K562 (cell line): ENCODE results near the gene SIGLEC9. TPM values are rescaled to one million over a fixed set of nuclear protein-coding genes. Genes with fewer than 3 reads are reported as not detected.

ENCODE experiments used
- ATAC-seq: fragments of 200-7000 bp; cut with Tn5 transposase; 3 replicates; pipeline ENCODE4 v1.9.1; 2020; ENCODE audit warnings: moderate library complexity
- BruUV-seq: library from RNA; stranded (reverse); fragments of 400-500 nt; replicated peaks from 2 replicates; lab custom pipeline; 2021; lab: Mats Ljungman, UMichigan
- CTCF ChIA-PET: fragments of 300-600 bp; formaldehyde crosslinking; extraction: SDS; loops from one replicate; lab custom pipeline; 2021; ENCODE audit warnings: low intra/inter-chr PET ratio; lab: Yijun Ruan, JAX
- POLR2A ChIA-PET: fragments of 300-600, 350-650 bp; sonication (Branson Sonifier 250); formaldehyde crosslinking; extraction: SDS; loops from one replicate; lab custom pipeline; 2021; ENCODE audit warnings: antibody characterized with exemption, inconsistent platforms; lab: Yijun Ruan, JAX
- DNase-seq, 4 experiments: peaks; one replicate each; pipeline versions ENCODE4 v3.0.0 to v3.0.0-alpha.2; 2011 to 2018; ENCODE audit warnings: low spot score in 3 of 4, mixed read lengths in 3 of 4; ENCODE audit errors: extremely low read depth in 1 of 4
- FAIRE-seq: peaks from 2 replicates; lab custom pipeline; 2011; peaks lifted over from hg19 to GRCh38; lab: Jason Lieb, UNC
- H2AFZ ChIP-seq: 2 replicates; pipeline ENCODE4 v1.6.0; 2011; ENCODE audit warnings: low read depth, low read length, control low read depth, inconsistent platforms
- H3K27ac ChIP-seq: fragments of 200-600 bp; 3 replicates; pipeline ENCODE4 v1.8.0; 2011; ENCODE audit warnings: low read depth, mild to moderate bottlenecking, control low read depth, inconsistent platforms, low read length, moderate library complexity, mixed read lengths; ENCODE audit errors: extremely low read depth
- H3K27me3 ChIP-seq, 2 experiments: fragments of 300-600 bp in 1 of 2; 2 replicates in 1 of 2; 3 replicates in 1 of 2; pipeline versions ENCODE4 v1.6.0 to v1.8.0; 2011; ENCODE audit warnings: inconsistent platforms in 2 of 2, low read length in 2 of 2, mild to moderate bottlenecking in 1 of 2, mixed read lengths in 1 of 2, moderate library complexity in 1 of 2; ENCODE audit not compliant: control insufficient read depth in 2 of 2, insufficient read depth in 2 of 2
- H3K36me3 ChIP-seq: fragments of 300-600 bp; 3 replicates; pipeline ENCODE4 v1.8.0; 2011; ENCODE audit warnings: mild to moderate bottlenecking, low read length, inconsistent platforms; ENCODE audit not compliant: control insufficient read depth, insufficient read depth
- H3K4me1 ChIP-seq, 2 experiments: fragments of 200-600 bp in 1 of 2; replicated peaks in 1 of 2; 2 replicates in 1 of 2; 3 replicates in 1 of 2; pipeline versions ENCODE4 v1.5.1 to v1.8.0; 2011; ENCODE audit warnings: inconsistent platforms in 2 of 2, low read length in 2 of 2, mild to moderate bottlenecking in 1 of 2, mixed read lengths in 1 of 2, moderate library complexity in 1 of 2; ENCODE audit not compliant: control insufficient read depth in 2 of 2, insufficient read depth in 2 of 2
- H3K4me2 ChIP-seq: 2 replicates; pipeline ENCODE4 v1.6.1; 2011; ENCODE audit warnings: low read length, control low read depth, inconsistent platforms, mixed read lengths; ENCODE audit not compliant: insufficient read depth
- H3K4me3 ChIP-seq: fragments of 200-600 bp; sonication (generic), shearing (Covaris generic); 2 replicates; pipeline ENCODE4 v1.5.1; 2016; ENCODE audit warnings: control low read depth, inconsistent platforms
- H3K79me2 ChIP-seq: fragments of 200-600 bp; 3 replicates; pipeline ENCODE4 v1.8.0; 2011; ENCODE audit warnings: low read length, inconsistent platforms; ENCODE audit not compliant: control insufficient read depth, insufficient read depth
- H3K9ac ChIP-seq, 2 experiments: 2 replicates each; pipeline versions ENCODE4 v1.6.0 to v1.6.1; 2011; ENCODE audit warnings: low read depth in 2 of 2, low read length in 2 of 2, control low read depth in 1 of 2, inconsistent platforms in 1 of 2, mild to moderate bottlenecking in 1 of 2, mixed read lengths in 1 of 2; ENCODE audit not compliant: insufficient read depth in 1 of 2
- H3K9me1 ChIP-seq: one replicate; pipeline ENCODE4 v1.6.0; 2011; ENCODE audit warnings: inconsistent platforms, mild to moderate bottlenecking, low read length, moderate library complexity; ENCODE audit not compliant: control insufficient read depth, insufficient read depth
- H3K9me3 ChIP-seq: replicated peaks from 2 replicates; pipeline ENCODE4 v1.5.1; 2011; ENCODE audit warnings: low read depth, low read length, inconsistent platforms; ENCODE audit not compliant: control insufficient read depth, insufficient read depth
- H4K20me1 ChIP-seq: replicated peaks from 2 replicates; pipeline ENCODE4 v1.6.1; 2011; ENCODE audit warnings: low read length, inconsistent platforms, mixed read lengths; ENCODE audit not compliant: control insufficient read depth, insufficient read depth
- ARID1B ChIP-seq: fragments of 450-650 bp; IDR thresholded peaks from 2 replicates; pipeline ENCODE4 v1.6.1; 2016; ENCODE audit warnings: antibody characterized with exemption, mild to moderate bottlenecking, inconsistent platforms
- CREB3L1 ChIP-seq: fragments of 450-650 bp; IDR thresholded peaks from 2 replicates; pipeline ENCODE4 v1.6.1; 2014; ENCODE audit warnings: low read depth, mild to moderate bottlenecking, moderate library complexity, borderline replicate concordance
- EWSR1 ChIP-seq: fragments of 450-650 bp; IDR thresholded peaks from 2 replicates; pipeline ENCODE4 v1.6.1; 2018; ENCODE audit warnings: borderline replicate concordance, mild to moderate bottlenecking, low read depth, moderate library complexity; ENCODE audit not compliant: partially characterized antibody
- FOXP4 ChIP-seq: sonication (generic); formaldehyde crosslinking; IDR thresholded peaks from 2 replicates; pipeline ENCODE4 v1.8.0; 2022; ENCODE audit warnings: mild to moderate bottlenecking, missing genetic modification reagents, borderline replicate concordance
- HOXB6 ChIP-seq: fragments of 250-450 bp; sonication (Bioruptor Pico); IDR thresholded peaks from 2 replicates; pipeline ENCODE4 v1.5.1; 2022; ENCODE audit warnings: mild to moderate bottlenecking, borderline replicate concordance
- MCM5 ChIP-seq: fragments of 450-650 bp; IDR thresholded peaks from 2 replicates; pipeline ENCODE4 v1.6.1; 2016; ENCODE audit warnings: low read depth
- PHTF2 ChIP-seq: fragments of 250-450 bp; sonication (Bioruptor Pico); IDR thresholded peaks from 2 replicates; pipeline ENCODE4 v1.5.0; 2021; ENCODE audit warnings: mild to moderate bottlenecking
- PKNOX1 ChIP-seq: fragments of 450-650 bp; IDR thresholded peaks from 2 replicates; pipeline ENCODE4 v1.6.1; 2016
- SLC30A9 ChIP-seq: fragments of 250-450 bp; sonication (Bioruptor Pico); IDR thresholded peaks from 2 replicates; pipeline ENCODE4 v1.8.0; 2022; ENCODE audit warnings: mild to moderate bottlenecking, moderate library complexity
- SMAD1 ChIP-seq: fragments of 150-350 bp; IDR thresholded peaks from 2 replicates; pipeline ENCODE4 v1.6.1; 2014; ENCODE audit warnings: low read length, low read depth; ENCODE audit not compliant: partially characterized antibody
- SRSF3 ChIP-seq: fragments of 200-400 bp; formaldehyde crosslinking; IDR thresholded peaks from 2 replicates; pipeline ENCODE4 v1.6.1; 2016; ENCODE audit warnings: mild to moderate bottlenecking, low read length, moderate library complexity; ENCODE audit not compliant: insufficient read depth
- ZBTB11 ChIP-seq, 3 experiments: fragments of 200-800 bp in 1 of 3; fragments of 250-450 bp in 1 of 3; fragments of 450-650 bp in 1 of 3; sonication (Bioruptor Pico) in 1 of 3; sonication (Bioruptor generic) in 1 of 3; formaldehyde crosslinking in 1 of 3; IDR thresholded peaks; 2 replicates each; pipeline versions ENCODE4 v1.6.1 to v1.8.0; 2016 to 2022; ENCODE audit warnings: mild to moderate bottlenecking in 2 of 3, missing genetic modification characterization in 2 of 3, missing compliant biosample characterization in 1 of 3, moderate library complexity in 1 of 3
- ZNF3 ChIP-seq: fragments of 250-450 bp; sonication (Bioruptor Pico); IDR thresholded peaks from 2 replicates; pipeline ENCODE4 v1.5.0; 2021; ENCODE audit warnings: mild to moderate bottlenecking, moderate library complexity
- WGBS: fragments of 100-300 bp; shearing (Covaris generic); methylation state at CpG from one replicate; pipeline ENCODE4 v1.1.6; 2016; ENCODE audit warnings: low coverage, mixed read lengths; ENCODE audit not compliant: insufficient coverage; ENCODE audit errors: missing lambda C conversion rate; 5-methylcytosine and 5-hydroxymethylcytosine counted together
- in situ Hi-C: fragments of 300-500 bp; cut with MboI; formaldehyde crosslinking; loops from 4 replicates; pipeline ENCODE4 v1.15.0; 2018; ENCODE audit warnings: inconsistent platforms, mixed read lengths
- intact Hi-C: fragments of 100-400 bp; cut with micrococcal nuclease; formaldehyde crosslinking; loops from 2 replicates; pipeline ENCODE4 v1.14.2; 2022
- polyA plus RNA-seq, 8 experiments: library from polyadenylated mRNA; depleted of rRNA in 4 of 8; stranded (reverse) in 5 of 8; unstranded in 3 of 8; fragments of >200 nt; fragmentation: Nextera tagmentation in 2 of 8; fragmentation: Illumina TruSeq in 1 of 8; extraction: Ambion mirVana in 2 of 8; extraction: Trizol in 1 of 8; gene quantifications; 2 replicates each; pipeline versions ENCODE4 v1.2.1 to v1.2.3, GENCODE V29; 2011 to 2014; ENCODE audit warnings: inconsistent platforms in 1 of 8, missing spikeins in 1 of 8
- total RNA-seq, 7 experiments: library from RNA; depleted of rRNA in 6 of 7; stranded (reverse); fragments of >200 nt in 6 of 7; fragmentation: Illumina TruSeq in 2 of 7; extraction: Trizol in 2 of 7; gene quantifications; 2 replicates each; pipeline versions ENCODE4 v1.2.1 to v1.2.3, GENCODE V29; 2011 to 2021; ENCODE audit warnings: low replicate concordance in 1 of 7

The SIGLEC9 gene
- total and polyA plus RNA-seq, 9 of the 15 experiments (the other 6 are each of a cell fraction or from before 2014, with no cell fraction given): 0.09 to 0.34 (median 0.22) TPM; not detected in 4

GRCh38 chr19:51083181-51083580 lies 41.5 kb upstream of the SIGLEC9 start:
- Histone ChIP-seq H3K9ac (no peak overlapping the region), H3K27ac (no peak overlapping the region), H3K4me3 (no peak overlapping the region), H3K27me3 (peaks cover 23 to 78% of the 10 kb centered on the region in 2 experiments; a peak in 4 of 5 replicates), H3K9me3 (no peaks in the 10 kb centered on the region), H3K4me1 (peaks cover 0 to 10% of the 10 kb centered on the region in 2 experiments; a peak in 2 of 5 replicates), H3K79me2 (no peaks in the 10 kb centered on the region), H2AFZ (no peak overlapping the region), H4K20me1 (no peaks in the 10 kb centered on the region; the same call in 1 of the 2 replicates), H3K9me1 (no peaks in the 10 kb centered on the region), H3K36me3 (no peaks in the 10 kb centered on the region), H3K4me2 (no peak overlapping the region)
- in situ Hi-C loops: no loop called here
- no peak for ATAC-seq
- POLR2A ChIA-PET: no interaction called here
- intact Hi-C loops: no loop called here
- no peak for DNase-seq
- CTCF ChIA-PET: no interaction called here
- no TSS peak for BruUV-seq
- 0% methylated on average over 1 of the region's 4 CpGs for WGBS
- FAIRE-seq: no peak
- TF ChIP-seq EWSR1 (no peak), FOXP4 (CRISPR knock-in tag) (no peak), ZNF3 (CRISPR knock-in tag) (no peak), SLC30A9 (CRISPR knock-in tag) (no peak), ARID1B (no peak), PKNOX1 (no peak), HOXB6 (CRISPR knock-in tag) (no peak), PHTF2 (CRISPR knock-in tag) (no peak), MCM5 (no peak), SMAD1 (no peak), CREB3L1 (no peak), ZBTB11 (CRISPR knock-in tag; IDR thresholded peaks at IDR 0.05) (no peak), SRSF3 (no peak)
